CMK (cell line): ENCODE measurements around the gene CKAP4.

Experiments
- DNase-seq: peaks from one replicate; pipeline ENCODE4 v3.0.0-alpha.2; 2010; ENCODE audit warnings: low read depth

CKAP4 gene

DNA sequence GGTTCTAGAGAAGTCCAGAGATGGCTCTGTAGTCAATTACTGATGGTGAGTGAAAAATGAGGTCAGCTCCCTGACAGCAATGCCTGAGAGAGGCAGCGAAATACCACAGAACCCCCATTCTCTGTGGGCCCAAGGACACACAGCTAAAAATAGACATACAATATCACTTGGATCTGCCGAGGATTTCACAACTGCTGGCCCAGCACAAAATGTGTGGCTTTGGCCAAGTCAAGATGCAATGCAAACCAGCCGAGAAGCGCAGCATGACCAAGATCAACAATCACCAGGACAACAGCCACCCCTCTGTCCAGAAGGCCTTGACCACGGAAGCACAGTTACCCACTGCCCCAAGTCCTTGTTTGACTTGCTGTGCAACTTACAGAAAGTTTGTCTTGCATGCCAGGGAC lies 52.2 kb downstream of the CKAP4 start:
- DNase-seq, result no peak

DNA sequence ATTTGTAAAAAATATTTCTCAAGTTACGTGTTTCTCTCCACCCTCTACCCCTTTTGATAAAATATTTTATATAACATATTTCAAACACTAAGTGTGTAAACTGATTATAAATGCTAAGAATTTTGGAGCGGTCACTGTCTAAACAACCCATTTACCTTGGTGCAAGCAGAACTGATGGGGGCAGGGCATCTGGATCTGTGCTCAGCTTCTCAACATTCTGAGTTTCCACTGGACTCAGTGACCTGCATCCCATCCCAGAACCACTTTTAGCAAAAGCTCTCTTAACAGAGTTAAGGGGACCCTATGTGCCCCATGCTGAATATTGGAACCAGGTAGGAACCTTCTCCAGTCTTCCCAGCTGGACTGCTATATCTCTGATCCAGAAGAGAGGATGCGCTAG lies 53.5 kb downstream of the CKAP4 start:
- DNase-seq, result no peak

GRCh38 chr12:106193394-106194215 lies 54.2 kb downstream of the CKAP4 start:
- no peak for DNase-seq

DNA sequence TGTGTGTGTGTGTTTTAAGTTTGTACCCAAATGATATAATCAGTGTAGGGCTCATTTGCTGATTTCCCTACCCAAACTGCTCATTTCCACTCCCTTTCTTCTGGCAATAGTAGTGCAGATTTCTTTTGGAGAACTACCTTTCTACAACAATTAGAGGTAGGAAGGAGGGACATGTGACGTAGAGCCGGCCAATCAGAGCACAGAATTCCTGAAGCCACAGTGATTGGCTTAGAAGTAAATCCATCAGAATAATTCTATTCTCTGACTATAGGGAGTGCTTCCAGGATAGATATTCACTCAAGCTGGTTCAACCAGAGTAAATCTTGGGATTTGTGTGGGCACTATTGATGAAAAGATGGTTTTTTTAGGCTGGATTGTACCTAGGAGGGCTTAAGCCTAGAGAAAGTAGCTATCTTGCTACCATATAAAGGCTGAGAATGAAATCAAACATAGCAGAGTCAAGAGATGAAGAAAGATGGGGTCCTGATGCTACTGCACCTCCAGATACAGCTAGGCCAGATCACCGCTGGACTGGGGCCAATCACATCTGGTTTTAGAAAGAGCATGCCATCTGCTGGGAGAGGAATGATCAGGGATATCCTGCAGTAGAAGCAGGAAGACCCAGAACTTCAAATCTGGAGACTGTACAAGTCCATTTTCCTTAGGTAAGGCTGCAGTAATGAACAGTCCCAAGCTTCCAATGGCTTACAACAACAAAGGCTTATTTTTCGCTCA lies 55.0 kb downstream of the CKAP4 start:
- DNase-seq, result no peak

DNA sequence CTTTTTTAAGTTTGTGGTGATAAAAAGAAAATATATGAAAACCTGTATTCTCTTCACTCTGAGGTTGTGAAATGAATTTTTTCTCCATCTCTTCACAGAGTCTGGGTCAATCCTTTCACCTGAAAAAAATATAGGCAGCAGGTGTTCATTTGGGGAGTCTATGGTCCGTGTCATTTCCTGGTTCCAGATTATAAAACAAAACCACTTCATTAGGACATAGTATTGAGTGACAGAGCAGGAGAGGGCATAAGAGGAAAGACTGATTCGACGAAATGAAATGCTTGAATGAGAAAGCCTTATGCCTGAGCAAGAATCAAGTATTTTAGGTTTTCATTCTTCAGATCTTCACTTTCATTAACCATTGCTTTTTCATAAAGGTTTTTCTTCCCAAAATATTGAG lies 57.2 kb downstream of the CKAP4 start:
- no peak for DNase-seq

DNA sequence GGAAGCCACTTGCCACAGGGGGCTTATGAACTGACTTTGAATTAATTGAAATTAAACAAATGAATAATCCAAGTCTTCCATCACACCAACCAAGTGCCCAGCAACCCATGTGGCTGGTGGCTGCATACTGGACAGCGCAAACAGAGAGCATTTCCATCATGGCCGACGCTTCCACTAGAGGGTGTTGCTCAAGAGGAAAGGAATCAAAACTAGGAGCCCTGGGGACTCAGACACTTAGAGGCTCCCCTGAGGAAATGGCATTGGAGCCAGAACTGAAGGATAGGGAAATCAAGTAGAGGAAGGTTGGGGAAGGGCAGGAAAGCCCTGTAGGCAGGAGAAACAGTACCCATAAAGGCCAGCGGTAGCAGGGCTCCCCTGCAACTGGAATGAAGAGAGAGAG lies 58.5 kb downstream of the CKAP4 start:
- DNase-seq, result no peak

DNA sequence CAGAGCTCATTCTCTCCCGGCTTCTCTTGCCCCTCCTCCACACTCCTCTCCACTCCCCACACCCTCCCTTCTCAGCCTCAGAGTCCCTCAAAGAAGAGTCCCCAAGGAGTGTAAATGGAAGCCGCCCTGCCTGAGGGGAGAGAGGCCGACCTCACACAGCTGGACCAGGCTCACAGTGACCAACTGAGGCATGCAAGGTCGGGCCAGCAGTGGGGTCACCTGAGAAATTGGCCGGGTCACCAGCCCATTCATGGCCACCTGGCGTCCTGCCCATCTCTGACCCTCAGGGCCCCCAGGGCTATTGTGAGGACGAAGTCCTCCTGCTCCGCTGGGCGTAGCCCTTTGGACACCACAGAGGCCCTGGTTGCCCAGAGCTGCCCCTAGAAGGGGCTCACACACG lies 59.6 kb downstream of the CKAP4 start:
- no peak for DNase-seq
